H9 (cell line): Measurements from ENCODE around the gene FCRL3. TPM values are rescaled to one million over a fixed set of nuclear protein-coding genes. Genes with fewer than 3 reads are reported as not detected.

Experiments used
- DNase-seq: peaks from one replicate; pipeline ENCODE4 v3.0.0-alpha.2; 2017
- H2AFZ ChIP-seq: one replicate; pipeline ENCODE4 v1.6.1; 2013; ENCODE audit warnings: mild to moderate bottlenecking, low read length, control low read depth, moderate library complexity
- H2AK5ac ChIP-seq: 2 replicates; pipeline ENCODE4 v1.6.1; 2013; ENCODE audit warnings: low read length, control low read depth, mixed read lengths; ENCODE audit not compliant: insufficient read length
- H2BK120ac ChIP-seq: one replicate; pipeline ENCODE4 v1.6.1; 2013; ENCODE audit warnings: low read depth, mild to moderate bottlenecking, low read length, control low read depth, inconsistent platforms; ENCODE audit not compliant: poor library complexity, severe bottlenecking
- H2BK12ac ChIP-seq: 2 replicates; pipeline ENCODE4 v1.6.1; 2013; ENCODE audit warnings: low read length, control low read depth, mixed read lengths, low read depth; ENCODE audit not compliant: insufficient read length
- H2BK15ac ChIP-seq: 2 replicates; pipeline ENCODE4 v1.6.1; 2013; ENCODE audit warnings: low read depth, low read length, control low read depth
- H2BK20ac ChIP-seq: one replicate; pipeline ENCODE4 v1.6.1; 2013; ENCODE audit warnings: low read depth, mild to moderate bottlenecking, low read length, control low read depth, inconsistent platforms; ENCODE audit not compliant: poor library complexity, severe bottlenecking
- H2BK5ac ChIP-seq: 2 replicates; pipeline ENCODE4 v1.6.1; 2013; ENCODE audit warnings: low read length, control low read depth, mixed read lengths; ENCODE audit not compliant: insufficient read length
- H3K14ac ChIP-seq: 2 replicates; pipeline ENCODE4 v1.6.1; 2013; ENCODE audit warnings: low read length, control low read depth; ENCODE audit not compliant: insufficient read depth
- H3K18ac ChIP-seq: 2 replicates; pipeline ENCODE4 v1.6.1; 2013; ENCODE audit warnings: low read depth, mild to moderate bottlenecking, mixed read lengths, low read length, control low read depth; ENCODE audit not compliant: insufficient read length
- H3K23ac ChIP-seq: 2 replicates; pipeline ENCODE4 v1.6.1; 2013; ENCODE audit warnings: low read length, control low read depth, mixed read lengths, low read depth; ENCODE audit not compliant: insufficient read length
- H3K23me2 ChIP-seq: 2 replicates; pipeline ENCODE4 v1.6.1; 2013; ENCODE audit warnings: low read depth, mild to moderate bottlenecking, mixed read lengths, low read length, control low read depth; ENCODE audit not compliant: insufficient read length, poor library complexity, severe bottlenecking
- H3K27ac ChIP-seq: 2 replicates; pipeline ENCODE4 v1.5.1; 2013; ENCODE audit warnings: low read length, control low read depth, mixed read lengths, low read depth; ENCODE audit not compliant: insufficient read length
- H3K27me3 ChIP-seq: 2 replicates; pipeline ENCODE4 v1.6.1; 2013; ENCODE audit warnings: low read length, control low read depth, inconsistent platforms; ENCODE audit not compliant: insufficient read depth
- H3K4ac ChIP-seq: 2 replicates; pipeline ENCODE4 v1.6.1; 2013; ENCODE audit warnings: low read depth, mild to moderate bottlenecking, control low read depth, inconsistent platforms, low read length, moderate library complexity
- H3K4me1 ChIP-seq: 2 replicates; pipeline ENCODE4 v1.6.1; 2013; ENCODE audit warnings: low read length, control low read depth, inconsistent platforms; ENCODE audit not compliant: insufficient read depth
- H3K4me2 ChIP-seq: 2 replicates; pipeline ENCODE4 v1.6.1; 2013; ENCODE audit warnings: low read length, control low read depth, mixed read lengths; ENCODE audit not compliant: insufficient read length, insufficient read depth
- H3K56ac ChIP-seq: 2 replicates; pipeline ENCODE4 v1.6.1; 2013; ENCODE audit warnings: low read depth, mild to moderate bottlenecking, mixed read lengths, low read length, control low read depth; ENCODE audit not compliant: insufficient read length
- H3K79me1 ChIP-seq: 2 replicates; pipeline ENCODE4 v1.6.1; 2013; ENCODE audit warnings: low read depth, mild to moderate bottlenecking, moderate library complexity, low read length, control low read depth, inconsistent platforms; ENCODE audit not compliant: insufficient read depth, poor library complexity, severe bottlenecking
- H3K79me2 ChIP-seq: 2 replicates; pipeline ENCODE4 v1.6.1; 2013; ENCODE audit warnings: low read length, control low read depth, inconsistent platforms; ENCODE audit not compliant: insufficient read depth
- H3K9ac ChIP-seq: 2 replicates; pipeline ENCODE4 v1.6.1; 2013; ENCODE audit warnings: low read length, control low read depth, mixed read lengths; ENCODE audit not compliant: insufficient read length; ENCODE audit errors: extremely low read depth
- H3K9me3 ChIP-seq: one replicate; pipeline ENCODE4 v1.6.1; 2013; ENCODE audit warnings: low read depth, low read length, inconsistent platforms; ENCODE audit not compliant: control insufficient read depth
- H3T11ph ChIP-seq: one replicate; pipeline ENCODE4 v1.6.1; 2013; ENCODE audit warnings: mild to moderate bottlenecking, low read length, control low read depth, inconsistent platforms
- H4K20me1 ChIP-seq: one replicate; pipeline ENCODE4 v1.6.1; 2013; ENCODE audit not compliant: control insufficient read depth, insufficient read length, insufficient read depth
- H4K5ac ChIP-seq: 2 replicates; pipeline ENCODE4 v1.6.1; 2013; ENCODE audit warnings: low read depth, mild to moderate bottlenecking, mixed read lengths, low read length, control low read depth; ENCODE audit not compliant: insufficient read length
- H4K8ac ChIP-seq: replicated peaks from 2 replicates; pipeline ENCODE4 v1.6.1; 2013; ENCODE audit warnings: low read length, control low read depth, mixed read lengths, low read depth; ENCODE audit not compliant: insufficient read length
- H4K91ac ChIP-seq: 2 replicates; pipeline ENCODE4 v1.6.1; 2013; ENCODE audit warnings: low read depth, mild to moderate bottlenecking, moderate library complexity, mixed read lengths, low read length, control low read depth; ENCODE audit not compliant: insufficient read length
- H3K27ac Mint-ChIP-seq, 3 experiments: 2 replicates in 2 of 3; 3 replicates in 1 of 3; pipeline ENCODE4 v1.8.0; 2020 to 2021; ENCODE audit warnings: mixed read lengths in 3 of 3, mild to moderate bottlenecking in 1 of 3, moderate library complexity in 1 of 3
- H3K27me3 Mint-ChIP-seq: 2 replicates; pipeline ENCODE4 v1.8.0; 2021; ENCODE audit warnings: low read depth, mild to moderate bottlenecking, moderate library complexity, mixed read lengths
- H3K36me3 Mint-ChIP-seq, 3 experiments: 2 replicates in 2 of 3; 3 replicates in 1 of 3; pipeline ENCODE4 v1.8.0; 2020 to 2021; ENCODE audit warnings: low read depth in 3 of 3, mixed read lengths in 3 of 3; ENCODE audit not compliant: insufficient read depth in 1 of 3
- H3K4me1 Mint-ChIP-seq, 2 experiments: 2 replicates each; pipeline ENCODE4 v1.8.0; 2020; ENCODE audit warnings: mixed read lengths in 2 of 2
- H3K4me3 Mint-ChIP-seq, 2 experiments: 2 replicates in 1 of 2; 3 replicates in 1 of 2; pipeline ENCODE4 v1.8.0; 2020 to 2021; ENCODE audit warnings: mild to moderate bottlenecking in 2 of 2, mixed read lengths in 2 of 2, moderate library complexity in 1 of 2
- H3K9me3 Mint-ChIP-seq, 2 experiments: 2 replicates in 1 of 2; 3 replicates in 1 of 2; pipeline ENCODE4 v1.8.0; 2020; ENCODE audit warnings: mild to moderate bottlenecking in 2 of 2, mixed read lengths in 2 of 2, moderate library complexity in 1 of 2
- CTCF ChIP-seq: fragments of 200-600 bp; sonication (generic); conservative IDR thresholded peaks from 3 replicates; pipeline ENCODE4 v1.8.0; 2021; ENCODE audit warnings: antibody characterized with exemption, mild to moderate bottlenecking
- total RNA-seq: library from RNA; stranded (reverse); gene quantifications from 2 replicates; pipeline ENCODE4 v1.2.1, GENCODE V29; 2021

The FCRL3 gene
- total RNA-seq, 1 experiment from 2014 or later: not detected

GRCh38 chr1:157646144-157646543 lies 54.4 kb downstream of the FCRL3 start:
- H2BK20ac ChIP-seq: no peak overlapping the region
- no peak for TF ChIP-seq CTCF
- no peak overlapping the region for H4K8ac ChIP-seq
- H2BK15ac ChIP-seq: no peak overlapping the region
- H2AK5ac ChIP-seq: no peak overlapping the region
- Mint-ChIP-seq H3K4me3 (no peak overlapping the region), H3K9me3 (no peaks in the 10 kb centered on the region), H3K27ac (no peak overlapping the region), H3K36me3 (no peaks in the 10 kb centered on the region), H3K27me3 (no peaks in the 10 kb centered on the region), H3K4me1 (peaks cover 0 to 3% of the 10 kb centered on the region in 2 experiments; a peak in 1 of 4 replicates)
- H2BK5ac ChIP-seq: no peak overlapping the region
- H3K4me1 ChIP-seq: peaks cover 2% of the 10 kb centered on the region; the same call in 1 of the 2 replicates
- DNase-seq: no peak
- no peaks in the 10 kb centered on the region for H3K79me2 ChIP-seq
- H3K18ac ChIP-seq: no peak overlapping the region
- no peaks in the 10 kb centered on the region for H3K9me3 ChIP-seq
- H3K4ac ChIP-seq: no peak overlapping the region
- H2BK12ac ChIP-seq: no peak overlapping the region
- no peak overlapping the region for H4K5ac ChIP-seq
- H3K23ac ChIP-seq: no peak overlapping the region
- H4K91ac ChIP-seq: no peak overlapping the region
- H2AFZ ChIP-seq: no peak overlapping the region
- no peak overlapping the region for H2BK120ac ChIP-seq
- no peak overlapping the region for H3T11ph ChIP-seq
- no peaks in the 10 kb centered on the region for H3K27me3 ChIP-seq
- H3K56ac ChIP-seq: no peak overlapping the region
- H3K9ac ChIP-seq: no peak overlapping the region
- H3K79me1 ChIP-seq: no peaks in the 10 kb centered on the region
- H3K27ac ChIP-seq: no peak overlapping the region
- H3K14ac ChIP-seq: no peak overlapping the region
- H3K4me2 ChIP-seq: no peak overlapping the region
- H3K23me2 ChIP-seq: no peaks in the 10 kb centered on the region
- no peaks in the 10 kb centered on the region for H4K20me1 ChIP-seq
